ES-I3 (cell line): ENCODE measurements around the gene CROCC.
"Not testable (repeated sequence)": the region's sequence is repeated elsewhere in the genome, so short reads cannot be mapped to it uniquely, and the experiment has no call there.

Experiments
- H3K36me3 ChIP-seq: 2 replicates; pipeline ENCODE4 v1.6.1; 2013; ENCODE audit warnings: mild to moderate bottlenecking, low read length, control low read depth, moderate library complexity; ENCODE audit not compliant: insufficient read depth
- H3K4me1 ChIP-seq: 2 replicates; pipeline ENCODE4 v1.6.1; 2013; ENCODE audit warnings: mild to moderate bottlenecking, control low read depth, low read length; ENCODE audit not compliant: insufficient read depth
- H3K9ac ChIP-seq: 2 replicates; pipeline ENCODE4 v1.6.1; 2013; ENCODE audit warnings: low read depth, mild to moderate bottlenecking, low read length, moderate library complexity
- H3K9me3 ChIP-seq: 2 replicates; pipeline ENCODE4 v1.6.1; 2013; ENCODE audit warnings: mild to moderate bottlenecking, low read length, moderate library complexity; ENCODE audit not compliant: control insufficient read depth, insufficient read depth

The CROCC gene

DNA sequence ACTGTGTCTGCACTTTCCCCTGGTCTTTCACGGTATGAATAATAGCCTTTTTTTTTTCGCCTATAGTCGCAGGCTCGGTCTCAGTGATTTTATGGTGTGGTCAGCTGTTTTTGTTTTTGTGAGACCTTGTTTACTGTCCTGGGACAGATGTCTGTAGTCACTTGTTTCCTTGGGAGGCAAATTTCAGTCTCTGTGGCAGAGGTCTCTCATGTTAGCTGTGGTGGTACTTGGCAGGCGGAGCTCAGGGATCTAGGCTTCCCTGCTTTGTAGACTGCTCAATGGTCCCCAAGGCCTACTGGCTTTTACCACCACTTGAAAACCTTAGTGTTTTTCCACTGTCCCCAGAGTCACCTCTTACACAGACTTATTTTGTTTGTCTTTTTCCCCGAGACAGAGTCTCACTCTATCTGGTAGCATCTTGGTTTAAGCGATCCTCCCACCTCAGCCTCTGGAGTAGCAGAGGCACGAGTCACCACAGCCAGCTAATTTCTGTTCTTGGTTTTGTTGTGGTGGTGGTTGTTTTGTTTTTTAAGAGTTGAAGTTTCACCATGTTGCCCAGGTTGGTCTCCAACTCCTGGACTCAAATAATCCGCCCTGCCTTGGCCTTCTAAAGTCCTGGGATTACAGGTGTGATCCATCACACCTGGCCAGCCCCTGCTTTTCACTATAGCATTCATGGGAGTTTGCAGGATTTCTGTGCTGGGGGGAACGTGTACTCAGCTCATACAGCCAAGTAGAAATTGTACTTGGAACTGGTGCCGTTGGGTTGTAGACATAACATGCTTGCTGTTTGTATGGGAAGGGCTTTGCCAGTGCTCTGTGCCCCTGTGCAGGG, 15.6 kb upstream of the CROCC start:
- H3K9me3 ChIP-seq, result no peaks in the 10 kb centered on the region
- peaks cover 17% of the 10 kb centered on the region for H3K4me1 ChIP-seq
- H3K36me3 ChIP-seq, result no peaks in the 10 kb centered on the region
- peak overlapping the region; percentile 3; the same call in 1 of the 2 replicates for H3K9ac ChIP-seq

GRCh38 chr1:16906873-16907272, 14.9 kb upstream of the CROCC start:
- peaks cover 17% of the 10 kb centered on the region for H3K4me1 ChIP-seq
- H3K36me3 ChIP-seq, result no peaks in the 10 kb centered on the region
- no peaks in the 10 kb centered on the region for H3K9me3 ChIP-seq
- H3K9ac ChIP-seq, result no peak overlapping the region

GRCh38 chr1:16907870-16908758, 13.6 kb upstream of the CROCC start:
- no peaks in the 10 kb centered on the region for H3K36me3 ChIP-seq
- no peak overlapping the region for H3K9ac ChIP-seq
- H3K4me1 ChIP-seq, result peaks cover 14% of the 10 kb centered on the region
- H3K9me3 ChIP-seq, result no peaks in the 10 kb centered on the region

DNA sequence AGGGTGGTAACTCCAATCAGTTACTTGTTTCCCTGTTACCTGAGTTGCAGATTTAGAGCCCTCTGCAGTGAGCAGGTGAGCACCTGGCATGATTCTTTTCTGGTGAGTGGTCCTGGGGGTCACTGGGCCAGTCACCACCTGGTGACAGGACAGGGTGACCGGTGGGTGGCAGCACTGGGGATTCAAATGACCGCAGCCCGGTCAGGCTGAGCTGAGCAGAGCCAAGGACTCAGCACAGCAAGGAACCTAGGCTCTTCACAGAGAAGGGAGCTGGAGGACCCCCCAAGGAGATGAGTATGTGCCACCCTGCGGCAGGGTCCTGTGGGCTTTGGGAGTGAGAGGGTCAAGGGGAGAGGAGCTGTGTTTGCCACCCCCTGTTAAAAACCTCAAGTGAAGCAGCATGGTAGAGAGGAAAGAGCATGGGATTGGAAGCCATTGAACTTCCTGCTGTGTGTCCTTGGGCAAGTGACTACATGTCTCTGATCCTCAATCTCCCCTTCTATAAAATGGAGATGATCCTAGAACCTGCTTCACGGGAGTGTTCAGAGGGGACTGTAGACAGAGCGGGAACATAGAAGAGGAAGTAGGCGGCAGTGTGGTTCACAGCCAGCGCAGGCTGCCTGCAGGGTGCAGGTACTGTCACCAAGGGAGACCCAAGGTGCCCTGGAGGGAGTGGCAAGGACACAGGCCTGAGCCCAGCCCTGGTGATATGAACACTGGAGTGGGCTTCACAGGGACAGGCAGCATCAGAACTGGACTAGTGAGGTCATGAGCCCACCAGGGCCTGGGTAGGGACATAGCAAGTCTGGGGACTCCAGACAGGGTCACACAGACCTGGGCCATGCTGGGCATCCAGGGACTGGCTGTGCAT, 9.6 kb upstream of the CROCC start:
- H3K9ac ChIP-seq, H3K4me1 ChIP-seq, H3K36me3 ChIP-seq, H3K9me3 ChIP-seq: not testable (repeated sequence)

- not testable (repeated sequence) for H3K9me3 ChIP-seq, H3K9ac ChIP-seq, H3K4me1 ChIP-seq, H3K36me3 ChIP-seq
Observed at GRCh38 chr1:16912742-16913141, 9.0 kb upstream of the CROCC start.

- Histone ChIP-seq H3K36me3 (no peaks in the 10 kb centered on the region), H3K9me3 (no peaks in the 10 kb centered on the region), H3K9ac (peak overlapping the region; percentile 60), H3K4me1 (peaks cover 5% of the 10 kb centered on the region; the same call in 1 of the 2 replicates)
Observed at GRCh38 chr1:16913181-16913832, 8.4 kb upstream of the CROCC start.

GRCh38 chr1:16913833-16914662, 7.7 kb upstream of the CROCC start:
- Histone ChIP-seq H3K9me3 (no peaks in the 10 kb centered on the region), H3K9ac (peak overlapping the region; percentile 98), H3K4me1 (peaks cover 5% of the 10 kb centered on the region; the same call in 1 of the 2 replicates), H3K36me3 (no peaks in the 10 kb centered on the region)

- H3K9me3 ChIP-seq, H3K36me3 ChIP-seq, H3K4me1 ChIP-seq: not testable (repeated sequence)
- H3K9ac ChIP-seq, result peak overlapping the region; percentile 98; the same call in 1 of the 2 replicates
Observed at GRCh38 chr1:16914928-16915626, 6.7 kb upstream of the CROCC start.

- peaks cover 5% of the 10 kb centered on the region; the same call in 1 of the 2 replicates for H3K4me1 ChIP-seq
- no peaks in the 10 kb centered on the region for H3K36me3 ChIP-seq
- no peaks in the 10 kb centered on the region for H3K9me3 ChIP-seq
- H3K9ac ChIP-seq, result no peak overlapping the region
Observed at GRCh38 chr1:16915627-16915973, 6.1 kb upstream of the CROCC start.

DNA sequence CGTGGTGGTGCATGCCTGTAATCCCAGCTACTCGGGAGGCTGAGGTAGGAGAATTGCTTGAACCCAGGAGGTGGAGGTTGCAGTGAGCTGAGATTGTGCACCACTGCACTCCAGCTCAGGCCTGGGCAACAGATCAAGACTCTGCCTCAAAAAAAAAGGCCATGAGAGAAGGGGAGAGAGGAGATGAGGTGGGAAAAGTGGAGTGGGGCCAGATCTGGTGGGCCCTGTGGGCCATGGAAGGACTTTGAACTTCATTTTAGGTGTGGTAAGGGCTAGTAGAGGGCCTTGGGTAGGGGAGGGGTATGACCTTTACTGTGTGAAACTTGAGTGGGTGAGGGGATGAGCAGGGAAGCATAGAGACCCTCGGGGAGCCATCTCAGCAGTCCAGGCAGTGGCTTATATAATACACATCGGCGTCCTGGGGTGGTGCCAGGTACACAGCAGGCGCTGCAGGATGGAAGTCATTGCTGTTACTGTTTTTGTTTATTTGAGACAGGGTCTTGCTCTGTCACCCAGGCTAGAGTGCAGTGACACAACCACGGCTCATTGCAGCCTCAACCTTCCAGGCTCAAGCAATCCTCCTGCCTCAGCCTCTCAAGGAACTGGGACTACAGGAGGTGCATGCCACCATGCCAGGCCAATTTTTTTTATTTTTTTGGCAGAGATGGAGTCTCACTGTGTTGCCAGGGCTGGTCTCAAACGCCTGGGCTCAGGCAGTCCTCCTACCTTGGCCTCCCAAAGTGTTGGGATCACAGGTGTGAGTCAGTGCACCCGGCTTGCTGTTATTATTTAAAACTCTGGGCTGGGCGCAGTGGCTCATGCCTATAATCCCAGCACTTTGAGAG, 5.5 kb upstream of the CROCC start:
- not testable (repeated sequence) for H3K9ac ChIP-seq, H3K9me3 ChIP-seq, H3K36me3 ChIP-seq, H3K4me1 ChIP-seq

GRCh38 chr1:16918371-16918770, 3.4 kb upstream of the CROCC start:
- Histone ChIP-seq H3K9ac (no peak overlapping the region), H3K4me1 (peaks cover 10% of the 10 kb centered on the region; the same call in 1 of the 2 replicates), H3K9me3 (no peaks in the 10 kb centered on the region), H3K36me3 (no peaks in the 10 kb centered on the region)
